Nephron progenitor cell (in vitro differentiated cells): ENCODE measurements around the gene PTPN9.
"Not testable (repeated sequence)": the region's sequence is repeated elsewhere in the genome, so short reads cannot be mapped to it uniquely, and the experiment has no call there.

Experiments
- DNase-seq: peaks from one replicate; pipeline ENCODE4 v3.0.0; 2021
- H3K27ac Mint-ChIP-seq: 2 replicates; pipeline ENCODE4 v1.8.0; 2021; ENCODE audit warnings: mild to moderate bottlenecking, moderate library complexity, mixed read lengths
- H3K27me3 Mint-ChIP-seq: 2 replicates; pipeline ENCODE4 v1.8.0; 2021; ENCODE audit warnings: mild to moderate bottlenecking, low read depth, mixed read lengths; ENCODE audit not compliant: poor library complexity
- H3K36me3 Mint-ChIP-seq: 2 replicates; pipeline ENCODE4 v1.8.0; 2021; ENCODE audit warnings: low read depth, mixed read lengths
- H3K4me1 Mint-ChIP-seq: 2 replicates; pipeline ENCODE4 v1.8.0; 2021; ENCODE audit warnings: mixed read lengths
- H3K4me3 Mint-ChIP-seq: 2 replicates; pipeline ENCODE4 v1.8.0; 2021; ENCODE audit warnings: mild to moderate bottlenecking, moderate library complexity, mixed read lengths
- H3K9me3 Mint-ChIP-seq: 2 replicates; pipeline ENCODE4 v1.8.0; 2021; ENCODE audit warnings: mild to moderate bottlenecking, moderate library complexity, mixed read lengths
- CTCF ChIP-seq: fragments of 200-600 bp; sonication (generic); IDR thresholded peaks from 2 replicates; pipeline ENCODE4 v1.5.0; 2021; ENCODE audit warnings: antibody characterized with exemption

Gene PTPN9

GRCh38 chr15:75561888-75562287, 17.2 kb downstream of the PTPN9 start:
- Mint-ChIP-seq H3K9me3 (peaks cover 25% of the 10 kb centered on the region), H3K36me3 (peaks cover 61% of the 10 kb centered on the region), H3K27ac (no peak overlapping the region), H3K4me1 (peaks cover under 1% of the 10 kb centered on the region), H3K27me3 (no peaks in the 10 kb centered on the region), H3K4me3 (no peak overlapping the region)
- TF ChIP-seq CTCF = no peak
- DNase-seq = no peak

GRCh38 chr15:75559360-75559759, 19.8 kb downstream of the PTPN9 start:
- H3K9me3 Mint-ChIP-seq = peaks cover 25% of the 10 kb centered on the region
- not testable (repeated sequence) for H3K27me3 Mint-ChIP-seq, H3K4me3 Mint-ChIP-seq, H3K27ac Mint-ChIP-seq, DNase-seq
- peaks cover 57% of the 10 kb centered on the region for H3K36me3 Mint-ChIP-seq
- H3K4me1 Mint-ChIP-seq = peaks cover 15% of the 10 kb centered on the region

DNA sequence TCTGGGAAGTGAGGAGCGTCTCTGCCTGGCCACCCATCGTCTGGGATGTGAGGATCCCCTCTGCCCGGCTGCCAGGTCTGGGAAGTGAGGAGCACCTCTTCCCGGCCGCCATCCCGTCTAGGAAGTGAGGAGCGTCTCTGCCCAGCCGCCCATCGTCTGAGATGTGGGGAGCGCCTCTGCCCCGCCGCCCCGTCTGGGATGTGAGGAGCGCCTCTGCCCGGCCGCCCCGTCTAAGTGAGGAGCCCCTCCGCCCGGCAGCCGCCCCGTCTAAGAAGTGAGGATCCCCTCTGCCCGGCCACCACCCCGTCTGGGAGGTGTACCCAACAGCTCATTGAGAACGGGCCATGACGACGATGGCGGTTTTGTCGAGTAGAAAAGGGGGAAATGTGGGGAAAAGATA, 20.2 kb downstream of the PTPN9 start:
- peaks cover 15% of the 10 kb centered on the region for H3K4me1 Mint-ChIP-seq

DNA sequence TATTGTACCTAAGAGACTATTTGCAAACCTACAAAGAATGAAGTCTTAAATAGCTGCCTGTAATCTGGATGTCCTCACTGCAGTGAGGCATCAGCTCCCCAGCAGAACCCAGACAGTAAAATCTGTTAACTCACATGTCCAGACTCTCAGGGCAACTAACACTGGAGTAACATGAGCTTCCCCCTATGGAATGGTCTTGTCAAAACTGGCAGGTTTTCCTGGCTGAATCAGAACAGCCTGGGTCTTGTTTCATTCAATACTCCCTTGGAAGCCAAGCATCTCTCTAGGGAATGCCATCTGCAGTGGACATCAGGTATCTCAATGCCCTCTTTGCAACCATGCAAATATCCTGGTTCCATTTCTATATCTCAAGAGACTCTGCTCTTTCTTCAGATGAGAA, 24.4 kb downstream of the PTPN9 start:
- peaks cover 12% of the 10 kb centered on the region for H3K9me3 Mint-ChIP-seq
- no peak overlapping the region for H3K4me3 Mint-ChIP-seq
- H3K27me3 Mint-ChIP-seq = no peaks in the 10 kb centered on the region
- H3K36me3 Mint-ChIP-seq = peaks cover 27% of the 10 kb centered on the region
- peak overlapping the region; percentile 57 for H3K27ac Mint-ChIP-seq
- peaks cover 15% of the 10 kb centered on the region for H3K4me1 Mint-ChIP-seq
- peak; percentile 8 for DNase-seq
- TF ChIP-seq CTCF = no peak

More for the DNA sequence above, 20.2 kb downstream of the PTPN9 start:
- peaks cover 55% of the 10 kb centered on the region for H3K36me3 Mint-ChIP-seq
- not testable (repeated sequence) for H3K4me3 Mint-ChIP-seq, H3K27me3 Mint-ChIP-seq, DNase-seq, H3K27ac Mint-ChIP-seq
- H3K9me3 Mint-ChIP-seq = peaks cover 25% of the 10 kb centered on the region

- Mint-ChIP-seq H3K27ac (peak overlapping the region; percentile 57), H3K4me3 (no peak overlapping the region), H3K9me3 (peaks cover 11% of the 10 kb centered on the region), H3K36me3 (peaks cover 26% of the 10 kb centered on the region), H3K27me3 (no peaks in the 10 kb centered on the region), H3K4me1 (peaks cover 15% of the 10 kb centered on the region)
- TF ChIP-seq CTCF = no peak
- DNase-seq = no peak
Observed at GRCh38 chr15:75553659-75554058, 25.5 kb downstream of the PTPN9 start.

DNA sequence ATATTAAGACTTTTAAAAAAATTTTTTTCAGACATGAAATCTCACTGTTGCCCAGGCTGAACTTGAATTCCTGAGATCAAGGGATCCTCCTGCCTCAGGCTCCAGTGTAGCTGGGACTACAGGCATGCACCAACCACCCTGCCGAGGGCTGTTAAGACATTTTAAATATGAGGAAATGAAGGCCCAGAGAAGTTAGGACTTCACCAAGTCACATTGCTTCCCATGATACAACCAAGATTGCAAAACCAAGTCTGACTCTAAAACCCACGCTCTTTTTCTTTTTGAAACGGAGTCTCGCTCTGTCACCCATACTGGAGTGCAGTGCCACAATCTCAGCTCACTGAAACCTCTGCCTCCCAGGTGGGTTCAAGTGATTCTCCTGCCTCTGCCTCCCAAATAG, 28.0 kb downstream of the PTPN9 start:
- H3K27me3 Mint-ChIP-seq = no peaks in the 10 kb centered on the region
- TF ChIP-seq CTCF = no peak
- peaks cover 10% of the 10 kb centered on the region for H3K4me1 Mint-ChIP-seq
- H3K27ac Mint-ChIP-seq = no peak overlapping the region
- no peak overlapping the region for H3K4me3 Mint-ChIP-seq
- peaks cover 15% of the 10 kb centered on the region for H3K36me3 Mint-ChIP-seq
- peaks cover 5% of the 10 kb centered on the region for H3K9me3 Mint-ChIP-seq
- DNase-seq = no peak

DNA sequence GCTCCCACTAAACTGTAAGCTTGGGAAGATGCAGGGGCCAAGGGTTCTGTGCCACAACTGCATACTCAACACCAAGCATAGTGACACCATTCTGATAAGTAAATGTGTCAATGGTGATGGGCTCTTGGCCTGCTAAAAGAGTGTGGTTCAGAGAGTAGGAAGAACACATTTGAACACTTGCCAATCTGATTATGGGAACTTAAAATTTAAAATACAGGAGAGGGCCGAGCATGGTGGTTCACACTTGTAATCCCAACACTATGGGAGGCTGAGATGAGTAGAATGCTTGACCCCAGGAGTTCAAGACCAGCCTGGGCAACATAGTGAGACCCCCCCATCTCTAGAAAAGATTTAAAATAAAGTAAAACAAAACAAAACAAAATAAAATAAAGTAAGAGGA, 34.1 kb downstream of the PTPN9 start:
- peak overlapping the region; percentile 79 for H3K27ac Mint-ChIP-seq
- H3K27me3 Mint-ChIP-seq = no peaks in the 10 kb centered on the region
- peaks cover 44% of the 10 kb centered on the region for H3K36me3 Mint-ChIP-seq
- no peak for DNase-seq
- no peak for TF ChIP-seq CTCF
- no peak overlapping the region for H3K4me3 Mint-ChIP-seq
- H3K4me1 Mint-ChIP-seq = peaks cover 31% of the 10 kb centered on the region
- peaks cover 5% of the 10 kb centered on the region for H3K9me3 Mint-ChIP-seq
